ENCODE data around the gene ZNF784. TPM values are rescaled to one million over a fixed set of nuclear protein-coding genes. Genes with fewer than 3 reads are reported as not detected.

ZNF784 gene
- total and polyA plus RNA-seq, 2 experiments from 2014 or later = 13.3 to 15.1 TPM

- Histone ChIP-seq H3K36me3 (peaks cover 28% of the 10 kb centered on the region), H3K9me3 (ENCODE audit: low read depth) (no peaks in the 10 kb centered on the region), H3K27me3 (no peaks in the 10 kb centered on the region), H3K4me3 (no peak overlapping the region), H3K4me1 (ENCODE audit: low read depth) (peaks cover 13% of the 10 kb centered on the region), H3K27ac (no peak overlapping the region)
- TF ChIP-seq CTCF (IDR thresholded peaks at IDR 0.05; ENCODE audit: low read depth, low read length) = no peak
- no peak for DNase-seq (ENCODE audit: low read depth in 1 of 2, low spot score in 1 of 2)
Observed at GRCh38 chr19:55660404-55660803, 36.0 kb upstream of the ZNF784 start.

GRCh38 chr19:55659822-55660221, 35.5 kb upstream of the ZNF784 start:
- Histone ChIP-seq H3K27me3 (no peaks in the 10 kb centered on the region), H3K36me3 (peaks cover 28% of the 10 kb centered on the region), H3K9me3 (ENCODE audit: low read depth) (no peaks in the 10 kb centered on the region), H3K4me3 (no peak overlapping the region), H3K4me1 (ENCODE audit: low read depth) (peaks cover 13% of the 10 kb centered on the region), H3K27ac (no peak overlapping the region)
- no peak for DNase-seq (ENCODE audit: low read depth in 1 of 2, low spot score in 1 of 2)
- TF ChIP-seq CTCF (IDR thresholded peaks at IDR 0.05; ENCODE audit: low read depth, low read length) = no peak

GRCh38 chr19:55658846-55659459, 34.6 kb upstream of the ZNF784 start:
- Histone ChIP-seq H3K9me3 (ENCODE audit: low read depth) (no peaks in the 10 kb centered on the region), H3K27me3 (no peaks in the 10 kb centered on the region), H3K27ac (no peak overlapping the region), H3K4me1 (ENCODE audit: low read depth) (peaks cover 13% of the 10 kb centered on the region), H3K4me3 (no peak overlapping the region), H3K36me3 (peaks cover 22% of the 10 kb centered on the region)
- TF ChIP-seq CTCF (IDR thresholded peaks at IDR 0.05; ENCODE audit: low read depth, low read length) = no peak
- DNase-seq (ENCODE audit: low read depth in 1 of 2, low spot score in 1 of 2) = no peak

GRCh38 chr19:55656988-55657747, 32.8 kb upstream of the ZNF784 start:
- H3K27me3 ChIP-seq = no peaks in the 10 kb centered on the region
- TF ChIP-seq CTCF (IDR thresholded peaks at IDR 0.05; ENCODE audit: low read depth, low read length) = no peak
- DNase-seq (ENCODE audit: low read depth in 1 of 2, low spot score in 1 of 2) = peak in 1 of 2 donors; percentile 13
- no peaks in the 10 kb centered on the region for H3K9me3 ChIP-seq (ENCODE audit: low read depth)
- no peak overlapping the region for H3K27ac ChIP-seq
- H3K4me1 ChIP-seq (ENCODE audit: low read depth) = peaks cover 13% of the 10 kb centered on the region
- H3K36me3 ChIP-seq = peaks cover 5% of the 10 kb centered on the region
- no peak overlapping the region for H3K4me3 ChIP-seq

- DNase-seq (ENCODE audit: low read depth in 1 of 2, low spot score in 1 of 2) = no peak
- Histone ChIP-seq H3K27me3 (no peaks in the 10 kb centered on the region), H3K4me3 (peak overlapping the region; percentile 79), H3K36me3 (peaks cover 2% of the 10 kb centered on the region), H3K9me3 (ENCODE audit: low read depth) (no peaks in the 10 kb centered on the region), H3K4me1 (ENCODE audit: low read depth) (peaks cover 13% of the 10 kb centered on the region), H3K27ac (no peak overlapping the region)
- TF ChIP-seq CTCF (IDR thresholded peaks at IDR 0.05; ENCODE audit: low read depth, low read length) = no peak
Observed at GRCh38 chr19:55656552-55656951, 32.2 kb upstream of the ZNF784 start.
